G401 (cell line): ENCODE data around the gene TAPT1. TPM values are rescaled to one million over a fixed set of nuclear protein-coding genes. Genes with fewer than 3 reads are reported as not detected.
"Not testable (repeated sequence)": the region's sequence is repeated elsewhere in the genome, so short reads cannot be mapped to it uniquely, and the experiment has no call there.

Source experiments
- DNase-seq: peaks from one replicate; pipeline ENCODE4 v3.0.0-alpha.2; 2015; ENCODE audit warnings: low spot score
- in situ Hi-C: cut with HindIII; loops from 2 replicates; pipeline ENCODE4 v1.10.0; 2016; ENCODE audit warnings: low sequenced_read_pairs, mixed read lengths
- total RNA-seq: library from RNA; depleted of rRNA; stranded (reverse); fragments of >200 nt; shearing (Covaris generic); gene quantifications from 2 replicates; pipeline ENCODE4 v1.2.3, GENCODE V29; 2014; rRNA removed

TAPT1 gene
- 8.4 and 9.1 TPM in 2 replicates for total RNA-seq

GRCh38 chr4:16225863-16226815 lies at the start of gene TAPT1:
Gene TAPT1 (minus strand): TSS chr4:16226471. CDS start chr4:16226457, 14 bp downstream.
- peak; percentile 77 for DNase-seq
- in situ Hi-C loops, result no loop called here

- in situ Hi-C loops, result no loop called here
- DNase-seq, result no peak
Observed at GRCh38 chr4:16271411-16271810, 45.1 kb upstream of the TAPT1 start.

- in situ Hi-C loops, result no loop called here
- DNase-seq, result no peak
Observed at GRCh38 chr4:16270454-16271328, 44.4 kb upstream of the TAPT1 start.

- in situ Hi-C loops, result not testable (repeated sequence)
Observed at GRCh38 chr4:16269742-16270453, 43.6 kb upstream of the TAPT1 start.

GRCh38 chr4:16269240-16269639 lies 43.0 kb upstream of the TAPT1 start:
- no peak for DNase-seq
- in situ Hi-C loops, result no loop called here

More at GRCh38 chr4:16269742-16270453, 43.6 kb upstream of the TAPT1 start:
- DNase-seq, result not testable (repeated sequence)

- in situ Hi-C loops, result no loop called here
- DNase-seq, result no peak
Observed at GRCh38 chr4:16268290-16268689, 42.0 kb upstream of the TAPT1 start.

- in situ Hi-C loops, result no loop called here
- no peak for DNase-seq
Observed at GRCh38 chr4:16267639-16268038, 41.4 kb upstream of the TAPT1 start.

GRCh38 chr4:16265820-16266219 lies 39.5 kb upstream of the TAPT1 start:
- in situ Hi-C loops, result no loop called here
- no peak for DNase-seq

GRCh38 chr4:16264798-16265197 lies 38.5 kb upstream of the TAPT1 start:
- in situ Hi-C loops, result no loop called here
- peak; percentile 65 for DNase-seq

- no peak for DNase-seq
- in situ Hi-C loops, result no loop called here
Observed at GRCh38 chr4:16263056-16263455, 36.8 kb upstream of the TAPT1 start.

- in situ Hi-C loops, result no loop called here
- no peak for DNase-seq
Observed at GRCh38 chr4:16262188-16262587, 35.9 kb upstream of the TAPT1 start.

- no peak for DNase-seq
- in situ Hi-C loops, result no loop called here
Observed at GRCh38 chr4:16261313-16261878, 35.1 kb upstream of the TAPT1 start.

- in situ Hi-C loops, result no loop called here
- no peak for DNase-seq
Observed at GRCh38 chr4:16259889-16260246, 33.6 kb upstream of the TAPT1 start.

- in situ Hi-C loops, result no loop called here
Observed at GRCh38 chr4:16259241-16259888, 33.1 kb upstream of the TAPT1 start.

GRCh38 chr4:16257611-16258010 lies 31.3 kb upstream of the TAPT1 start:
- in situ Hi-C loops, result no loop called here
- DNase-seq, result no peak

More at GRCh38 chr4:16259241-16259888, 33.1 kb upstream of the TAPT1 start:
- DNase-seq, result no peak

GRCh38 chr4:16256343-16256742 lies 30.1 kb upstream of the TAPT1 start:
- no peak for DNase-seq
- in situ Hi-C loops, result no loop called here

GRCh38 chr4:16255730-16256129 lies 29.5 kb upstream of the TAPT1 start:
- DNase-seq, result no peak
- in situ Hi-C loops, result no loop called here

- no peak for DNase-seq
- in situ Hi-C loops, result no loop called here
Observed at GRCh38 chr4:16253127-16253960, 27.1 kb upstream of the TAPT1 start.
